ENCODE results near the gene INTS11. TPM values are rescaled to one million over a fixed set of nuclear protein-coding genes. Genes with fewer than 3 reads are reported as not detected.

Gene INTS11
- total RNA-seq, 1 experiment from 2014 or later, result 161 TPM

- Histone ChIP-seq H3K4me3 (replicated peaks in 1 of 2; ENCODE audit: low read depth in 1 of 2, low read length in 2 of 2) (no peak overlapping the region), H3K79me2 (ENCODE audit: insufficient read depth, low read length) (no peaks in the 10 kb centered on the region), H3K36me3 (ENCODE audit: control insufficient read depth in 1 of 2, insufficient read depth in 2 of 2, low read length in 2 of 2) (no peaks in the 10 kb centered on the region), H3K9me3 (ENCODE audit: control insufficient read depth in 1 of 2, insufficient read depth in 1 of 2, low read depth in 1 of 2, low read length in 2 of 2) (no peaks in the 10 kb centered on the region), H3K9ac (ENCODE audit: low read length) (no peak overlapping the region), H2AFZ (ENCODE audit: low read depth, low read length, poor library complexity, severe bottlenecking) (no peak overlapping the region), H3K4me1 (ENCODE audit: control insufficient read depth in 1 of 2, insufficient read depth in 2 of 2, low read length in 2 of 2) (peaks cover 13 to 33% of the 10 kb centered on the region in 2 experiments), H3K27ac (ENCODE audit: low read depth, low read length) (no peak overlapping the region), H3K27me3 (ENCODE audit: insufficient read depth, low read length) (no peaks in the 10 kb centered on the region), H4K20me1 (ENCODE audit: insufficient read depth) (no peaks in the 10 kb centered on the region), H3K4me2 (ENCODE audit: low read length) (no peak overlapping the region), H3K9me2 (ENCODE audit: insufficient read depth) (no peaks in the 10 kb centered on the region)
- CTCF ChIA-PET, result no interaction called here
- DNase-seq (ENCODE audit: low read depth, low spot score) (no peak), ATAC-seq (no peak)
- TF ChIP-seq JUND (IDR thresholded peaks at IDR 0.05) (no peak), ATF3 (IDR thresholded peaks at IDR 0.05) (no peak), ELF1 (IDR thresholded peaks at IDR 0.05; ENCODE audit: borderline replicate concordance, low read depth) (no peak), REST (IDR thresholded peaks at IDR 0.05; ENCODE audit: low read depth) (no peak), POLR2AphosphoS5 (IDR thresholded peaks at IDR 0.05; ENCODE audit: low read depth, low read length) (no peak), EZH2 (IDR thresholded peaks at IDR 0.05) (no peak), SIN3A (IDR thresholded peaks at IDR 0.05; ENCODE audit: low read depth) (no peak)
- POLR2A ChIA-PET, result interaction anchor here (0.6 kb wide), 1 partner anchor 221 kb away, joined by 3 read pairs; the partner anchor contains the start of gene RNF223
- intact Hi-C loops (cut with micrococcal nuclease), result no loop called here
- RAD21 ChIA-PET (ENCODE audit: low non-redundant PET in 1 of 2, low total read pairs in 2 of 2, uncharacterized antibody in 2 of 2, unreplicated experiment in 2 of 2), result no interaction called here
- no TSS peak for BruUV-seq (replicated peaks)
Measured at GRCh38 chr1:1295154-1295923, 29.1 kb downstream of the INTS11 start.

Data from HCT116 (cell line).